Measurements from ENCODE around the gene RARB.

GRCh38 chr3:25536521-25537391 lies 108.7 kb downstream of the RARB start:
- TF ChIP-seq CTCF (conservative IDR thresholded peaks at IDR 0.05; ENCODE audit: low read depth, low read length), result no peak
- TF ChIP-seq EZH2 (IDR thresholded peaks at IDR 0.05; ENCODE audit: low read length, unreplicated experiment), result no peak
- TF ChIP-seq EZH2phosphoT487 (IDR thresholded peaks at IDR 0.05; ENCODE audit: borderline replicate concordance, low read length), result no peak

Data from PC-3 (cell line).